ENCODE measurements around the gene NOTO. TPM values are rescaled to one million over a fixed set of nuclear protein-coding genes. Genes with fewer than 3 reads are reported as not detected.

Gene NOTO
- total and polyA plus RNA-seq, 12 donors, result 0.03 to 0.08 (median 0.05) TPM; not detected in 9

DNA sequence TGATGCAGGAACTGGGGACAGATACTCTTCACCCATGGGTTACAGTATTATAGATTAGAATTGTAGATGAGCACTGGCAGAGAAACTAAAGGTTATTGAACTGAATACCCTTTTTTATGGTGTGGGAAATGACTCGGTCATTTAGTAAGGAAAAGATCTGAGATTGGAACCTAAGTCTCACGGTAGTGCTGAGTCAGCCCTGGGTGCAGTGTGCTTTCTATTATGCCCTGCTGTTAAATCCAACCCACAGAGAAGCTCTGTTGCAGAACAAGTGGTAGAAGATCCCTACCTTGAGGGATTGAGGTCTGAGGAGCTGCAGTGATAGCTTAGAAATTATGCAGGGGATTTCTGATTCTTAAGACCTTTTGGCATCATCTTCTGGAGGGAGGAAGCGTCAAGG is 44.5 kb downstream of the NOTO start:
- no peak for DNase-seq
- Histone ChIP-seq H3K27ac (no peak overlapping the region), H3K4me1 (replicated peaks in 1 of 2) (peaks cover 19 to 38% of the 10 kb centered on the region in 2 donors), H3K9me3 (replicated peaks in 1 of 3) (no peaks in the 10 kb centered on the region), H3K4me3 (no peak overlapping the region), H3K36me3 (replicated peaks in 1 of 2) (peaks cover 0 to 95% of the 10 kb centered on the region in 2 donors), H3K27me3 (no peaks in the 10 kb centered on the region)
- TF ChIP-seq, protein P1, sequence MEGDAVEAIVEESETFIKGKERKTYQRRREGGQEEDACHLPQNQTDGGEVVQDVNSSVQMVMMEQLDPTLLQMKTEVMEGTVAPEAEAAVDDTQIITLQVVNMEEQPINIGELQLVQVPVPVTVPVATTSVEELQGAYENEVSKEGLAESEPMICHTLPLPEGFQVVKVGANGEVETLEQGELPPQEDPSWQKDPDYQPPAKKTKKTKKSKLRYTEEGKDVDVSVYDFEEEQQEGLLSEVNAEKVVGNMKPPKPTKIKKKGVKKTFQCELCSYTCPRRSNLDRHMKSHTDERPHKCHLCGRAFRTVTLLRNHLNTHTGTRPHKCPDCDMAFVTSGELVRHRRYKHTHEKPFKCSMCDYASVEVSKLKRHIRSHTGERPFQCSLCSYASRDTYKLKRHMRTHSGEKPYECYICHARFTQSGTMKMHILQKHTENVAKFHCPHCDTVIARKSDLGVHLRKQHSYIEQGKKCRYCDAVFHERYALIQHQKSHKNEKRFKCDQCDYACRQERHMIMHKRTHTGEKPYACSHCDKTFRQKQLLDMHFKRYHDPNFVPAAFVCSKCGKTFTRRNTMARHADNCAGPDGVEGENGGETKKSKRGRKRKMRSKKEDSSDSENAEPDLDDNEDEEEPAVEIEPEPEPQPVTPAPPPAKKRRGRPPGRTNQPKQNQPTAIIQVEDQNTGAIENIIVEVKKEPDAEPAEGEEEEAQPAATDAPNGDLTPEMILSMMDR (IDR thresholded peaks at IDR 0.05), result no peak
- no peak for TF ChIP-seq POLR2A (IDR thresholded peaks at IDR 0.05)
- intact Hi-C loops (cut with DNase I), result no loop called here
- WGBS, 4 donors, result 51 to 72% (median 59%) methylated on average over 3 of the region's 3 CpGs

DNA sequence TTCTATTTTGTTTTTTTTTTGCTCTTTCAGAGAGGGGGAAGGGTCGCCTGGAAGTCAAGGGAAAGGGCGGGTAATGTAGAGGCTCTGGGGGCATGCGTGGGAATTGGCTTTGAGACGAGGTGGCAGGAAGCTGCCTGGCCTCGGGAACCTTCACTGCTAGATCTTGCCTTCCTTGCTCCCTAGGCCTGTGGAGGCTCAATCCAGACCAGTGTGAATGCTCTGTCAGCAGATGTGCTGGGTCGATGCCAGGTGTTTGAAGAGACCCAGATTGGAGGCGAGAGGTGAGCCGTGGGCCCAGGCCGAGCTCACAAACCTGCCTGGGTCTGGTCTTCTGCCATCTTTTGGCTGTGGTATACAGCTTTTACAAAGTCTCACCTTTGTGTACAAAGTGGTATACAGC is 47.3 kb downstream of the NOTO start:
- H3K27ac ChIP-seq, result peak overlapping the region in 2 of 5 donors; percentile 36 to 60
- no peaks in the 10 kb centered on the region for H3K9me3 ChIP-seq (replicated peaks in 1 of 3)
- TF ChIP-seq, protein P1 (IDR thresholded peaks at IDR 0.05), result no peak
- no peak for TF ChIP-seq POLR2A (IDR thresholded peaks at IDR 0.05)
- peaks cover 19 to 33% of the 10 kb centered on the region in 2 donors for H3K4me1 ChIP-seq (replicated peaks in 1 of 2)
- WGBS, 4 donors, result 72 to 85% (median 75%) methylated on average over 9 of the region's 9 CpGs
- H3K36me3 ChIP-seq (replicated peaks in 1 of 2), result peaks cover 0 to 95% of the 10 kb centered on the region in 2 donors
- no peak overlapping the region for H3K4me3 ChIP-seq
- intact Hi-C loops (cut with DNase I), result no loop called here
- no peak for DNase-seq
- no peaks in the 10 kb centered on the region for H3K27me3 ChIP-seq

DNA sequence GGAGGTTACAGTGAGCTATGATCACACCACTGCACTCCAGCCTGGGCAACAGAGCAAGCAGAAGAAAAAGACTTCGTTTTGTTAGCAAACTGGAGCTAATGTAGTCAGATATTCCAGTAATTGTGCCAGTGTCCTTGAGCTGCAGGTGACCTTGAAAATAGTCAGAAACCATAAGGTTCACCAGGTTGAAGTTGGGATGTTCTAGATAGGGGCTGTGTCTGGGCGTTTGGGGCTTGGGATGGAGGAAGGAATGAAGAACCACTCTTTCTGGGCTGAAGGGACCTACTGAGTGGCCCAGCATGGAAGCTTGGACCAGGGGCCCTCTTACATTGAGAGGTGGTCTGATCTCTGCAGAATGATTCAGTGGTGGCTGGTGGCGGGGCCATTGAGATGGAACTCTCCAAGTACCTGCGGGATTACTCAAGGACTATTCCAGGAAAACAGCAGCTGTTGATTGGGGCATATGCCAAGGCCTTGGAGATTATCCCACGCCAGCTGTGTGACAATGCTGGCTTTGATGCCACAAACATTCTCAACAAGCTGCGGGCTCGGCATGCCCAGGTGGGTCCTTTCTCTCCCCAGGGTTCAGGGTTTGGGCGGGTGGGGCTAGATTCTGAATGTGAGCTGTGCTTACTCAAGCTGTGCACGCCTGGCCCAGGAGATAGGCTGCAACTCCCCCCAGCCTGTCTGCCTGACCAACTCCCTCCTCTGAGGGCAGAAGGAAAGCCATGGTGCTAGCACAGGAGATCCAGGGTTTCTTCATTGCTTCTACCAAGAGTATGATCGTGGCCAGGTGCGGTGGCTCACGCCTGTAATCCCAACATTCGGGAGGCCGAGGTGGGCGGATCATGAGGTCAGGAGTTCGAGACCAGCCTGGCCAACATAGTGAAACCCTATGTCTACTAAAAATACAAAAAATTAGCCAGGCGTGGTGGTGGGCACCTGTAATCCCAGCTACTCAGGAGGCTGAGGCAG is 48.8 kb downstream of the NOTO start:
- peaks cover 0 to 80% of the 10 kb centered on the region in 2 donors for H3K36me3 ChIP-seq (replicated peaks in 1 of 2)
- peak overlapping the region in 2 of 5 donors; percentile 49 to 60 for H3K27ac ChIP-seq
- intact Hi-C loops (cut with DNase I), result no loop called here
- no peaks in the 10 kb centered on the region for H3K27me3 ChIP-seq
- DNase-seq, result peak in 5 of 7 donors; percentile 47 to 63 (median 53)
- H3K9me3 ChIP-seq (replicated peaks in 1 of 3), result no peaks in the 10 kb centered on the region
- H3K4me1 ChIP-seq (replicated peaks in 1 of 2), result peaks cover 17 to 32% of the 10 kb centered on the region in 2 donors
- 76 to 80% (median 78%) methylated on average over 12 to 17 of the region's 17 CpGs for WGBS, 4 donors
- TF ChIP-seq POLR2A (IDR thresholded peaks at IDR 0.05), result no peak
- TF ChIP-seq, protein P1 (IDR thresholded peaks at IDR 0.05), result no peak
- no peak overlapping the region for H3K4me3 ChIP-seq

DNA sequence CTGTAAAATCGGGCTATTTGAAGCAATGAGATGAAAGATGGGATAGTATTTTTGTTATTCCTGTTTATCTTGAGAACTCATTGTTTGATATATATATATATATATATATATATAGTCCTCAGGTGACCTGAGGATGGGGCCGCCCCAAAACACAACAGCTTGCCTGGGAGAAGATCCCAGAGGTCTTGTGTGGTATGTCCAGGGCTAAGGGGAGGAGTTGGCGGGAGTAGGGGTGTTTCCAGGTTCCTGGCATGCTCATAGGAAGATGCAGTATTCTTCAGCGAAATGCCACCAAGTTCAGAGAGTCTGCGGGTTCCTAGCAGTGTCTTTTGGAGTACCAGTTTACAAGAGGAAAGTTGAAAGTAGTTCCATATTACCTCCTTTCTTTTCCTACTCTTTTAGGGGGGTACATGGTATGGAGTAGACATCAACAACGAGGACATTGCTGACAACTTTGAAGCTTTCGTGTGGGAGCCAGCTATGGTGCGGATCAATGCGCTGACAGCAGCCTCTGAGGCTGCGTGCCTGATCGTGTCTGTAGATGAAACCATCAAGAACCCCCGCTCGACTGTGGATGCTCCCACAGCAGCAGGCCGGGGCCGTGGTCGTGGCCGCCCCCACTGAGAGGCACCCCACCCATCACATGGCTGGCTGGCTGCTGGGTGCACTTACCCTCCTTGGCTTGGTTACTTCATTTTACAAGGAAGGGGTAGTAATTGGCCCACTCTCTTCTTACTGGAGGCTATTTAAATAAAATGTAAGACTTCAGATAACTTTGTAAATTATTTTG is 50.1 kb downstream of the NOTO start:
- DNase-seq, result no peak
- Histone ChIP-seq H3K4me3 (no peak overlapping the region), H3K27me3 (no peaks in the 10 kb centered on the region), H3K9me3 (replicated peaks in 1 of 3) (no peaks in the 10 kb centered on the region), H3K36me3 (replicated peaks in 1 of 2) (peaks cover 0 to 67% of the 10 kb centered on the region in 2 donors), H3K27ac (peak overlapping the region in 1 of 5 donors; percentile 70), H3K4me1 (replicated peaks in 1 of 2) (peaks cover 17 to 32% of the 10 kb centered on the region in 2 donors)
- WGBS, 4 donors, result 91 to 93% (median 91%) methylated on average over 10 to 17 of the region's 17 CpGs
- intact Hi-C loops (cut with DNase I), result no loop called here
- TF ChIP-seq POLR2A (IDR thresholded peaks at IDR 0.05), result no peak
- TF ChIP-seq, protein P1 (IDR thresholded peaks at IDR 0.05), result no peak

Measured in adrenal gland (tissue), 12 donors.